Measurements from ENCODE around the gene HIPK1.

- TF ChIP-seq EZH2 (IDR thresholded peaks at IDR 0.05) (no peak), POLR2AphosphoS5 (IDR thresholded peaks at IDR 0.05; ENCODE audit: borderline replicate concordance, low read depth, low read length) (no peak)
These were observed 15.8 kb upstream of the HIPK1 start for GRCh38 chr1:113913312-113913668.
